Muscle of leg (tissue), 11 donors: ENCODE results near the gene SEMG2. TPM values are rescaled to one million over a fixed set of nuclear protein-coding genes. Genes with fewer than 3 reads are reported as not detected.

Experiments
- DNase-seq: peaks from one replicate; pipeline ENCODE4 v3.0.0; 2013
- H3K27ac ChIP-seq: one replicate; pipeline ENCODE4 v1.5.1; 2013; ENCODE audit warnings: mild to moderate bottlenecking, low read length, control low read depth
- H3K27me3 ChIP-seq: one replicate; pipeline ENCODE4 v1.6.1; 2013; ENCODE audit warnings: low read length; ENCODE audit not compliant: control insufficient read depth, insufficient read depth
- H3K36me3 ChIP-seq: one replicate; pipeline ENCODE4 v1.6.1; 2013; ENCODE audit warnings: low read length; ENCODE audit not compliant: control insufficient read depth, insufficient read depth
- H3K4me1 ChIP-seq: one replicate; pipeline ENCODE4 v1.6.1; 2013; ENCODE audit warnings: low read length; ENCODE audit not compliant: control insufficient read depth, insufficient read depth
- H3K4me3 ChIP-seq: one replicate; pipeline ENCODE4 v1.5.1; 2013; ENCODE audit warnings: low read length, control low read depth
- H3K9me3 ChIP-seq: replicated peaks from 2 replicates; pipeline ENCODE4 v1.6.1; 2013; ENCODE audit warnings: low read depth, low read length; ENCODE audit not compliant: control insufficient read depth
- WGBS: methylation state at CpG from one replicate; pipeline ENCODE4 v1.1.5; 2013; ENCODE audit warnings: missing lambda C conversion rate; ENCODE audit not compliant: insufficient coverage; 5-methylcytosine and 5-hydroxymethylcytosine counted together
- polyA plus RNA-seq, 8 donors: library from polyadenylated mRNA; unstranded; fragments of 120-200 nt; gene quantifications; one replicate each; pipeline versions ENCODE4 v1.2.1 to v1.2.3, GENCODE V29; 2013; ENCODE audit warnings: inconsistent platforms in 1 of 8, low replicate concordance in 1 of 8; ENCODE audit not compliant: insufficient read length in 8 of 8, insufficient read depth in 1 of 8
- total RNA-seq: library from RNA; stranded (reverse); fragments of 120-200 nt; gene quantifications from one replicate; pipeline ENCODE4 v1.2.4, GENCODE V29; 2013

The SEMG2 gene
- total and polyA plus RNA-seq, 9 donors: 0.06 TPM; not detected in 8

DNA sequence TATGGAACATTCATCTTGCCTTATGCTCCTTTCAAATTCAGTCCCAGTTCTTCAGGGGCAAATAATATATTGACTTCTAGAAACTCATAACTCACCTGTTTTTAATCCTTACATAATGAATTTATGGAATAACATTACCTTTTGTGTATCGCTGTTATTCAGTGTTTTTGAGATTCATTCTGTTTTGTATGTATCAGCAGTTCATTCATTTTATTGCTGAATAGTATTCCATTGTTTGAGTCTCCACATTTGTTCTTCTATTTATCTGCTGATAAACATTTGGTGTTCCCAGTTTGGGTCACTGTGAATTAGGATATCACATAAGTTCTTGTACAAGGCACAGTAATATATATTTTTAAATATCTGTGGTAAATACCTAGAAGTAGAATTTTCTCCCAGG lies 5.1 kb downstream of the SEMG2 start:
- no peak overlapping the region for H3K27ac ChIP-seq
- no peaks in the 10 kb centered on the region for H3K9me3 ChIP-seq
- no peak for DNase-seq
- H3K36me3 ChIP-seq: no peaks in the 10 kb centered on the region
- no peak overlapping the region for H3K4me3 ChIP-seq
- no CpG with 5 or more reads among the region's 1 CpG for WGBS
- peaks cover 5% of the 10 kb centered on the region for H3K27me3 ChIP-seq
- H3K4me1 ChIP-seq: no peaks in the 10 kb centered on the region

- Histone ChIP-seq H3K4me3 (no peak overlapping the region), H3K9me3 (no peaks in the 10 kb centered on the region), H3K36me3 (no peaks in the 10 kb centered on the region), H3K27ac (no peak overlapping the region), H3K4me1 (no peaks in the 10 kb centered on the region), H3K27me3 (peaks cover 5% of the 10 kb centered on the region)
- 58% methylated on average over 10 of the region's 18 CpGs for WGBS
- no peak for DNase-seq
These were observed 8.3 kb downstream of the SEMG2 start for GRCh38 chr20:45229264-45230056.

DNA sequence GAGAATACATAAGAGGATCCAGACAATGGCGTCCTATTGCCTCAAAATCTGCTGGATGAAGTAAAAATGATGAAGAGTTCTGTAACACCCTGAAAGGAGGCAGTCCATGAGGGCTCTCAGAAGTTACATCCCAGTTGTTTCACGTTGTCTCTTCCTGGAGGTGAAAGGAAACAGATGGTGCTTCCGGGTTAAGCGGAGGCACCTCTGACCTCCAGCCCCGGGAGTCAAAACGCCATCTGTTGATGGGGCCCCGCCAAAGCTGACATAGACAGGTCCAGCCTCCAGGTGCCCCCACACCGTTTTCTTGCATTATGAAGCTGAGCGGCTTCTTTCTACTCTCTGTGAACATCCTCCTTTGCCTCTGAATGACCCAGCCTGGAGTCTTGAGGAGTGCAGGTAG lies 9.5 kb downstream of the SEMG2 start:
- H3K36me3 ChIP-seq: no peaks in the 10 kb centered on the region
- 59% methylated on average over 7 of the region's 9 CpGs for WGBS
- no peak overlapping the region for H3K4me3 ChIP-seq
- H3K9me3 ChIP-seq: peaks cover 5% of the 10 kb centered on the region
- no peak for DNase-seq
- H3K4me1 ChIP-seq: no peaks in the 10 kb centered on the region
- H3K27ac ChIP-seq: no peak overlapping the region
- peaks cover 5% of the 10 kb centered on the region for H3K27me3 ChIP-seq

GRCh38 chr20:45235995-45236394 lies 14.8 kb downstream of the SEMG2 start:
- no peaks in the 10 kb centered on the region for H3K4me1 ChIP-seq
- DNase-seq: no peak
- H3K4me3 ChIP-seq: no peak overlapping the region
- H3K27me3 ChIP-seq: no peaks in the 10 kb centered on the region
- H3K36me3 ChIP-seq: no peaks in the 10 kb centered on the region
- peaks cover 7% of the 10 kb centered on the region for H3K9me3 ChIP-seq
- H3K27ac ChIP-seq: no peak overlapping the region
- WGBS: 58% methylated on average over 4 of the region's 4 CpGs

DNA sequence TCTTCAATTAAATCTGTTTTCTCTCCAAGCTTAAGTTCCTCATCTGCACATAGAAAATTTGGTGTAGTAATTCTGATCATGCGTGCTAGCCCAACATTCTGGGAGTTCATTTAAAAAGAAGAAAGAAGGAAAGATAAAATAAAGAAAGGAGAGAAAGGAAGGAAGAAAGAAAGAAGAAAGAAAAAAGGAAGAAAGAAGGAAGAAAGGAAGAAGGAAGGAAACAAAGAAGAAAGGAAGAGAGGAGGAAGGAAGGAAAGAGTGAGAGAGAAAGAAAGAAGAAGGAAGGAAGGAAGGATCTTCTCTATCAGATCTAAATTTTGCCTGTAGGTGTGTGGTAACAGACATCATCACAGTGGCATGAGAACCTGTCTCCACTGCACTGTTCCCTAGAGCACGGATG lies 17.0 kb downstream of the SEMG2 start:
- Histone ChIP-seq H3K9me3 (peaks cover 7% of the 10 kb centered on the region), H3K4me1 (no peaks in the 10 kb centered on the region), H3K27me3 (peaks cover 2% of the 10 kb centered on the region), H3K27ac (no peak overlapping the region), H3K36me3 (no peaks in the 10 kb centered on the region), H3K4me3 (no peak overlapping the region)
- DNase-seq: no peak
- 100% methylated on average over 1 of the region's 2 CpGs for WGBS

DNA sequence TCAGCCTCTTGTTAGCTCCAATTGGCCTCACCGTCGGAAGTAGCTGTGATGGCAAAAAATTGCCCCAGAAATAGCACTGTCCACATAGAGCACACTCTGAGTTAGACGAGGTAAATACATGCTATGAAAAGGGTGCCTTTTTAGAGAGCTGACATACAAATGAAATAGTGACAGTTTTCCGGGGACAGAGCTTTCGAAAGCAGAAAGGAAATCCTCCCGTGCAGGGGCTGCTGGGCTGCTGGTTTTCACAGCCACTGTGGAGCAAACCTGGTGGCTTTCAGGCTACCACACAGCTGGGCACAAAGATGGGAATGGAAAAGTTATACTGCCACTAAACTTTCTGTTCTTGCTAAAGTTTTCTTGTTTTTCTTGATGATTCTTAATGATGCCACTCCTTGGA lies 24.9 kb downstream of the SEMG2 start:
- H3K27ac ChIP-seq: no peak overlapping the region
- H3K9me3 ChIP-seq: no peaks in the 10 kb centered on the region
- H3K4me3 ChIP-seq: no peak overlapping the region
- no peaks in the 10 kb centered on the region for H3K4me1 ChIP-seq
- H3K36me3 ChIP-seq: no peaks in the 10 kb centered on the region
- no peak for DNase-seq
- peaks cover 5% of the 10 kb centered on the region for H3K27me3 ChIP-seq
- WGBS: 26% methylated on average over 4 of the region's 6 CpGs

DNA sequence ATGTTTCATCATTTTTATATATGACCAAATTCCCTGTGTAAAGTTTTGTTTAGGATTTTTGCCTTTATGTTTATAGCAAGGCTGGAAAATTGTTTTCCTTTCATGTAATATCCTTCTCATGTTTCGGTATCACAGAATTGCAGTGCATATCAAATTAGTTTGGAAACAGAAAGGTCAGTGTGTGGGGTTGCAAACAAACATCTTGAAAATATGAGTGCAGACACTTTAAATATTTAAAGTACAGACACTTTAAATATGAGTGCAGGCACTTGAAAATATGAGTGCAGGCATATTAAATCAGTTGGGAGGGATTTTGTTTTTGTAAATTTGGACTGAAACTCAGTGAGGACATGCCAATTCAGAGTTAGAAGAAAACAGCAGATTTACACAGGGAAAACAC lies 26.7 kb downstream of the SEMG2 start:
- WGBS: no CpG with 5 or more reads among the region's 1 CpG
- H3K4me3 ChIP-seq: no peak overlapping the region
- no peaks in the 10 kb centered on the region for H3K36me3 ChIP-seq
- H3K27ac ChIP-seq: no peak overlapping the region
- peaks cover 6% of the 10 kb centered on the region for H3K27me3 ChIP-seq
- no peaks in the 10 kb centered on the region for H3K9me3 ChIP-seq
- H3K4me1 ChIP-seq: no peaks in the 10 kb centered on the region
- DNase-seq: no peak

GRCh38 chr20:45248609-45249008 lies 27.4 kb downstream of the SEMG2 start:
- Histone ChIP-seq H3K9me3 (no peaks in the 10 kb centered on the region), H3K27me3 (peaks cover 7% of the 10 kb centered on the region), H3K36me3 (no peaks in the 10 kb centered on the region), H3K27ac (no peak overlapping the region), H3K4me3 (no peak overlapping the region), H3K4me1 (no peaks in the 10 kb centered on the region)
- no peak for DNase-seq

- 40% methylated on average over 2 of the region's 5 CpGs for WGBS
- no peaks in the 10 kb centered on the region for H3K36me3 ChIP-seq
- no peaks in the 10 kb centered on the region for H3K4me1 ChIP-seq
- no peak overlapping the region for H3K4me3 ChIP-seq
- H3K27me3 ChIP-seq: peaks cover 4% of the 10 kb centered on the region
- H3K9me3 ChIP-seq: no peaks in the 10 kb centered on the region
- DNase-seq: no peak
- no peak overlapping the region for H3K27ac ChIP-seq
These were observed 30.8 kb downstream of the SEMG2 start for GRCh38 chr20:45251884-45252560.

GRCh38 chr20:45253261-45253660 lies 32.1 kb downstream of the SEMG2 start:
- 71% methylated on average over 4 of the region's 4 CpGs for WGBS
- no peak for DNase-seq
- Histone ChIP-seq H3K4me3 (no peak overlapping the region), H3K27me3 (peaks cover 4% of the 10 kb centered on the region), H3K4me1 (no peaks in the 10 kb centered on the region), H3K36me3 (no peaks in the 10 kb centered on the region), H3K27ac (no peak overlapping the region), H3K9me3 (no peaks in the 10 kb centered on the region)
